Muscle layer of duodenum (tissue), 2 donors: ENCODE data around the gene ZMAT3.
"Not testable (repeated sequence)": the region's sequence is repeated elsewhere in the genome, so short reads cannot be mapped to it uniquely, and the experiment has no call there.

Experiments used
- H3K27ac ChIP-seq: one replicate; pipeline ENCODE4 v1.7.0; 2013; ENCODE audit warnings: mild to moderate bottlenecking, low read length
- H3K27me3 ChIP-seq: one replicate; pipeline ENCODE4 v1.7.0; 2013; ENCODE audit warnings: low read depth, mild to moderate bottlenecking, control low read depth, low read length
- H3K36me3 ChIP-seq, 2 donors: one replicate each; pipeline ENCODE4 v1.7.0; 2013; ENCODE audit warnings: low read length in 2 of 2, control low read depth in 1 of 2, mild to moderate bottlenecking in 1 of 2; ENCODE audit not compliant: insufficient read depth in 2 of 2, control insufficient read depth in 1 of 2
- H3K4me1 ChIP-seq, 2 donors: one replicate each; pipeline ENCODE4 v1.7.0; 2013; ENCODE audit warnings: low read length in 2 of 2, mild to moderate bottlenecking in 2 of 2, control low read depth in 1 of 2, moderate library complexity in 1 of 2; ENCODE audit not compliant: insufficient read depth in 2 of 2, control insufficient read depth in 1 of 2
- H3K4me3 ChIP-seq, 2 donors: one replicate each; pipeline ENCODE4 v1.7.0; 2013; ENCODE audit warnings: low read length in 2 of 2, low read depth in 1 of 2, mild to moderate bottlenecking in 1 of 2
- H3K9me3 ChIP-seq, 2 donors: one replicate each; pipeline ENCODE4 v1.7.0; 2013; ENCODE audit warnings: low read length in 2 of 2, control low read depth in 1 of 2, mild to moderate bottlenecking in 1 of 2; ENCODE audit not compliant: control insufficient read depth in 1 of 2
- donor health status: healthy.

The ZMAT3 gene

DNA sequence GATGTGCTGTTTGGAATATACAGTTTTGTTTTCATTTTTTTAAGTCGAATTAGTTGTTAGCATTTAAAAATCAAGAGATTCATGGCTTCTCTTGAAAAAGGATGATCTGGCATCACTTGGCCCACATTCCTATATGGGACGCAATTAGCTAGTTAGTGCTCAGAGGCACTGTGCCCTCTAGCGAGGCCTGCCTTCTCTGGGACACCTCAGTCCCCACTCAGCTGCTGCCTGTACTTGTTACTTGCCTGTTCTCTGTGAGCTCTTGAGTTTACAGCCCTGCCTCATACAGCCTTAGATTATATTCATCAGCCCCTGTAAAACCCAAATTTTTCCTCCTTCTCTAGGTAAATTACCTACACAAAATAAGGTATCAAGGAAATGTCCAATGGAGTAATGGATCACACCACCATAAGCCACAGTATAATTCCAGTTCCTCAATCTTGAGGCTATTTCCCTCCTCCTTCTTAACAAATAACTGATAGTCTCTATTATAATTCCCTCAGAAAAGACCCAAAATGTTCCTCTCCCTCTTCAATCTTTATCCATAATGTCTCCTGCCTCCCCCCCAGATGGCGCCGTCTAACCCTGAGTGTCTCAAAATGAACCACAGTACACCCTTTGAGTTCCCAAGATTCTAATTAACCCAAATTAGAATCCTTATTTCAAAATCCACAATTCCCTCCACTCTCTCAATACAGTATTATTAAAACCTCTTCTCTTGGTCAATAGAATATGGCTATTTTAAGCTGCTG is 2.7 kb downstream of the ZMAT3 start:
- no peaks in the 10 kb centered on the region for H3K27me3 ChIP-seq
- no peaks in the 10 kb centered on the region for H3K9me3 ChIP-seq
- no peak overlapping the region for H3K27ac ChIP-seq
- peak overlapping the region in 1 of 2 donors; percentile 0 for H3K4me3 ChIP-seq
- peaks cover 8 to 12% of the 10 kb centered on the region in 2 donors for H3K36me3 ChIP-seq
- H3K4me1 ChIP-seq, result peaks cover 6 to 13% of the 10 kb centered on the region in 2 donors

DNA sequence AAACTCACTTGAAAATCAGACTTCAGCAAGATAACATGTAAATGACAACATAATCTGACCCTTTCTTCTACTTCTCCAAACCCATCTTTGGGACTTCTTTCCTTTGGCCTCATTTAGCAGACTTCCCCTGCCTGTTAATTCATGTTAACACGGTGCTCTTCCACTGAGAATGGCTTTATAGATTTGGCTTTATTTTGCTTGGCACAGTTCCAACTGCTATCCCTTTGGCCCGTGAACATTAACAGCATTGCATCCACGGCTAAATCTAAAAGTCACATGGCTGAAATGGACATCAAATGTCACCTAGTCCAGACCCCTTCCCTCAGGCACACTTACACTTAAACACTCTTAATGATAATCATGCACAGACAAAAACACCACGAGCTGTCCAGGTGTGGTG is 3.8 kb downstream of the ZMAT3 start:
- H3K36me3 ChIP-seq, result peaks cover 10 to 12% of the 10 kb centered on the region in 2 donors
- H3K9me3 ChIP-seq, result no peaks in the 10 kb centered on the region
- peaks cover 6 to 19% of the 10 kb centered on the region in 2 donors for H3K4me1 ChIP-seq
- H3K4me3 ChIP-seq, result no peak overlapping the region
- H3K27me3 ChIP-seq, result no peaks in the 10 kb centered on the region
- H3K27ac ChIP-seq, result no peak overlapping the region

DNA sequence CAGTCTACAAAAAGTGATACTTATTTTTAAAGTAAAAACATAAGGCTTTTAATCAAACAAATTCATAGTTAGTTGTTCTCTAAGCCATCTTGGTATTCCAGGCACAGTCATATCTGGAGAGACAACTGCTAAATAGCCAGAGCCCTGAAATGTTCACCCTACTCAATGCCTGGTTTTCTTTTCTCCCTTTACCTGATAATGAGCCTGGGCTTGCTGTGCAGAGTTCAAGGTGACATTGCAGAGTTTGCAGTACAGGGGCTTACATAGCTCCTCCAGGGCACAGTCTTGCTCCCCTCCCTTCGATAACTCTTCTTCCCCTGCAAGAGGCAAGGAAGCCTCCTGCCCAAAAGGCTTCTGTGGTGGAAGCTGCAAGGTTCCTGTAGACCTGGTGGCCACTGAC is 4.3 kb downstream of the ZMAT3 start:
- Histone ChIP-seq H3K27me3 (no peaks in the 10 kb centered on the region), H3K27ac (no peak overlapping the region), H3K4me3 (no peak overlapping the region), H3K4me1 (peaks cover 6 to 19% of the 10 kb centered on the region in 2 donors), H3K36me3 (peaks cover 12% of the 10 kb centered on the region in 2 donors), H3K9me3 (no peaks in the 10 kb centered on the region)

DNA sequence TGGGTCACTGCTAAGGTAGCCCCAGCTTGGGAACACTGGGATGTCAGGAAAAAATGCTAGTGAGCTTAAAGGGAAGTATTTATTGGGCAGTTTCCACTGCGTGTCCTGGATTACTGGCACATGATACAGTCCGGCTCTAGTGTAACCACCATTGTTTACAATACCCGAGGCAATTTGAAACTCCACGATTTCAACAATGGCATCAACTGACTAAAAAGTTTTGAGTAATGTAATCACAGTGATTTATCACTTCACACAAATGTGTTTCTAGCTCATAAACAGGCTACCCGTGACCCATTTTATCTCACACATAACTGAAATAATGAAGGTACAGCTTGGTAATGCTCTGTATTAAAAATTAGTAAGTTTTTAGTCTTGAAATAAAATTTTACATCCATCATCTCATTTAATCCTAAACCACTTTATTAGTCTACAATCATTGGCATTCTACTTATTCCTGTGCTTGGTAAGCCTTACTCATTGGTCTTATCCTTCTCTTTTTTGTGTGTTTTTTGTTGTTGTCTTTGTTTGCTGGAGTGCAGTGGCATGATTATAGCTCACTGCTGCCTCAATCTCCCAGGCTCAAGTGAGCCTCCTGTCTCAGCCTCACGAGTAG is 7.6 kb downstream of the ZMAT3 start:
- Histone ChIP-seq H3K27me3 (no peaks in the 10 kb centered on the region), H3K27ac (no peak overlapping the region), H3K36me3 (peaks cover 12 to 17% of the 10 kb centered on the region in 2 donors), H3K9me3 (no peaks in the 10 kb centered on the region), H3K4me1 (peaks cover 0 to 14% of the 10 kb centered on the region in 2 donors), H3K4me3 (no peak overlapping the region)

DNA sequence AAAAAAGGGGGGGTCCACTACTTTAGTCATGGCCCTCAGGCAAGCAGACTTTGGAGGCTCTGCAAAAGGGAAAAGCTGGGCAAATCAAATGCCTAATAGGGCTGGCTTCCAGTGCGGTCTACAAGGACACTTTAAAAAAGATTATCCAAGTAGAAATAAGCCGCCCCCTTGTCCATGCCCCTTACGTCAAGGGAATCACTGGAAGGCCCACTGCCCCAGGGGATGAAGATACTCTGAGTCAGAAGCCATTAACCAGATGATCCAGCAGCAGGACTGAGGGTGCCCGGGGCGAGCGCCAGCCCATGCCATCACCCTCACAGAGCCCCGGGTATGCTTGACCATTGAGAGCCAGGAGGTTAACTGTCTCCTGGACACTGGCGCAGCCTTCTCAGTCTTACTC is 15.3 kb downstream of the ZMAT3 start:
- H3K4me1 ChIP-seq, result no peaks in the 10 kb centered on the region
- H3K36me3 ChIP-seq, result peaks cover 0 to 4% of the 10 kb centered on the region in 2 donors
- H3K27ac ChIP-seq, result no peak overlapping the region
- no peaks in the 10 kb centered on the region for H3K9me3 ChIP-seq
- H3K4me3 ChIP-seq, result no peak overlapping the region
- H3K27me3 ChIP-seq, result no peaks in the 10 kb centered on the region

DNA sequence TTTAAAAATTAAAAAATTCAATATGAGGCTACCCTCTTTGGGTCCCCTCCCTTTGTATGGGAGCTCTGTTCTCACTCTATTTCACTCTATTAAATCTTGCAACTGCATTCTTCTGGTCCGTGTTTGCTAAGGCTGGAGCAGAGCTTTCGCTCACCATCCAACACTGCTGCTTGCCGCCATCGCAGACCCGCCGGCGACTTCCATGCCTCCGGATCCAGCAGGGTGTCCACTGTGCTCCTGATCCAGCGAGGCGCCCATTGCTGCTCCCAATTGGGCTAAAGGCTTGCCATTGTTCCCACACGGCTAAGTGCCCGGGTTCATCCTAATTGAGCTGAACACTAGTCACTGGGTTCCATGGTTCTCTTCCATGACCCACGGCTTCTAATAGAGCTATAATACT is 17.0 kb downstream of the ZMAT3 start:
- not testable (repeated sequence) for H3K27ac ChIP-seq, H3K36me3 ChIP-seq, H3K4me1 ChIP-seq, H3K9me3 ChIP-seq, H3K27me3 ChIP-seq, H3K4me3 ChIP-seq

DNA sequence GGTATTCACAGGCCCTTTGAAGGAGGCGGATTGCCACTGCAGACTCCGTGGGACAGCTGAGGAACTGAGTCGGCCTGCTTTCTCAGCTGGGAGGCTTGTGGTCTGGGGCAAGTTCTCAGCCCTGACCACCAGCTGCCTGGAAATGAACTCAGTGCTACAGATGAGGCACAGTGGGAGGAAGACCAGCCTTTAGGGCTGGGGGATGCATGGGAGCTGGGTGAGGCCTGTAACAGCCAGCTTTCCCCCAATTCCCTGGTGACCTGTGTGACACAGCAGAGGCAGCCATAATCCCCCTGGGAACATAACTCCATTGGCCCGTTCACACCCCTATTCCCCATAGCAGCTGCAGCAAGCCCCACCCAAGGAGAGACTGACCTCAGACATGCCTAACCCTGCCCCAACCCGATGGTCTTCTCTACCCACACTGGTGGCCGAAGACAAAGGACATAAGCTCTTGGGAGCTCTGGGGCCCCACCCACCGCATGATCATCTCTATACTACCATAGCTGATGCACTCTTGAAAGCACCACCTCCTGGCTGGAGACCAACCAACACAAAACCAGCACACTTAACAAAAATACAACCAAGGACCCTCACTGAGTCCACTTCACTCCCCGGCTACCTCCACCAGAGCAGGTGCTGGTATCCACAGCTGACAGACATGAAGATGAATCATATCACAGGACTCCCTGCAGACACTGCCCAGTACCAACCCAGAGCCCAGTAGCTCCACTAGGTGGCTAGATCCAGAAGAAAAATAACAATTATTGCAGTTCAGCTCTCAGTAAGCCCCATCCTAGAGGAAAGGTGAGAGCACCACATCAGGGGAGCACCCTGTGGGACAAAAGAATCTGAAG is 24.9 kb downstream of the ZMAT3 start:
- Histone ChIP-seq H3K4me1 (no peaks in the 10 kb centered on the region), H3K27me3 (no peaks in the 10 kb centered on the region), H3K27ac (no peak overlapping the region), H3K9me3 (no peaks in the 10 kb centered on the region), H3K36me3 (no peaks in the 10 kb centered on the region), H3K4me3 (no peak overlapping the region)

DNA sequence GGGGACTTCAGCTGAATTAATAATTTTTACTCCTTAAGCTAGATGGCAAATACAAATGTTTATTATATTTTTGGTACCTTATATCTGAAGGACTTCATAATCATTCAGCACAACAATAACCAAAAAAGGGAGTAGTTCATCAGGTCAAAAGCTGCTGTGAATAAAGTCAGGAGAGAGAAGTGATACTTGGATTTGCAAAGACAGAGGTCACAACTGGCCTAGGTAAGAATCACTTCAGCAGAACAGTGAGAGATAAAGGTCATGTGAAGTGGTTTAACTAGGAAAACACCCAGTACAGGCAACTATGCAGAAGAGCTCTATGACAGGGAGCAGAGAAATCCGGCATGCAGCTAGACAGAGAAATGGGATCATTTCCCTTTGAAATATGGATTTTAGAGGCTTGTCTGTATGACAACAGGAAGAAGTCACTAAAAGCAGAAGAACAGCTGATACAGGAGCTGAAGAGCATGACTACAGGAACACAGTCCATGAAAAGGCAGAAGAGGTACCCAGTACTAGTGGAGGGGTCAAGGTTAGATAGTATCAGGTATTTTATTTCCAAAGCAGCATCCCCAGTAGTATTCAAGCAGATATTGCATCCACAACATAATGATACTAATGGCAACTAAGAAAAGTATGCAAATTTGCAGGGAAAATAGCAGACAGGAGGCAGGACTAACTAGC is 25.7 kb downstream of the ZMAT3 start:
- H3K9me3 ChIP-seq, result no peaks in the 10 kb centered on the region
- no peak overlapping the region for H3K27ac ChIP-seq
- no peaks in the 10 kb centered on the region for H3K4me1 ChIP-seq
- no peaks in the 10 kb centered on the region for H3K27me3 ChIP-seq
- no peaks in the 10 kb centered on the region for H3K36me3 ChIP-seq
- no peak overlapping the region for H3K4me3 ChIP-seq

DNA sequence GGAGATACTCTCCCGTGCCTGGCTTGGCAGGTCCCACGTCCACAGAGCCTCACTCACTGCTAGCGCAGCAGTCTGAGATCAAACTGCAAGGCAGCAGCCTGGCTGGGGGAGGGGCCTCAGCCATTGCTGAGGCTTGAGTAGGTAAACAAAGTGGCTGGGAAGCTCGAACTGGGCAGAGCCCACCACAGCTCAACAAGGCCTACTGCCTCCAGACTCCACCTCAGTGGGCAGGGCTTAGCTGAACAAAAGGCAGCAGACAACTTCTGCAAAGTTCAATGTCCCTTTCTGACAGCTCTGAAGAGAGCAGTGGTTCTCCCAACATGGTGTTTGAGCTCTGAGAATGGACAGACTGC is 32.7 kb downstream of the ZMAT3 start:
- not testable (repeated sequence) for H3K4me3 ChIP-seq, H3K27ac ChIP-seq, H3K27me3 ChIP-seq, H3K9me3 ChIP-seq, H3K36me3 ChIP-seq
- peaks cover 8 to 11% of the 10 kb centered on the region in 2 donors for H3K4me1 ChIP-seq

DNA sequence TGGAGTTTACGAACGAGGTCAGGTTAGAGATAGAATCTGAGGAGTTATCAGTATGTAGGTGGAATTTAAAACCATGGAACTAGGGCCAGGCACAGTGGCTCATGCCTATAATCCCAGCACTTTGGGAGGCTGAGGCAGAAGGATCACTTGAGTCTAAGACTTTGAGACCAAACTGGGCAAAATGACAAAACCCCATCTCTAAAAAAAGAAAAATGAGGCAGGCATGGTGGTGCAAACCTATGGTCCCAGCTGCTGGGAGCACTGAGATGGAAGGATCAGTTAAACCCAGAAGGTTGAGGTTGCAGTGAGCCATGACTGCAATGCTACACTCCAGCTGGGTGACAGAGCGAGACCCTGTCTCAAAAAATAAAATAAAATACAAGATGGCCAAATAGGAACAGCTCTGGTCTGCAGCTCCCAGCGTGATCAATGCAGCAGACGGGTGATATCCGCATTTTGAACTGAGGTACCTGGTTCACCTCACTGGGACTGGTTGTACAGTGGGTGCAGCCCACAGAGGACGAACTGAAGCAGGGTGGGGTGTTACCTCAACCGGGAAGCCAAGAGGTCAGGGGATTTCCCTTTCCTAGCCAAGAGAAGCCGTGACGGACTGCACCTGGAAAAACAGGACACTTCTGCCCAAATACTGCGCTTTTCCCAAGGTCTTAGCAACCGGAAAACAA is 33.3 kb downstream of the ZMAT3 start:
- no peaks in the 10 kb centered on the region for H3K9me3 ChIP-seq
- no peaks in the 10 kb centered on the region for H3K27me3 ChIP-seq
- no peaks in the 10 kb centered on the region for H3K36me3 ChIP-seq
- no peak overlapping the region for H3K27ac ChIP-seq
- H3K4me3 ChIP-seq, result no peak overlapping the region
- peaks cover 11 to 12% of the 10 kb centered on the region in 2 donors for H3K4me1 ChIP-seq
